Chondrocyte (in vitro differentiated cells): ENCODE data around the gene PCID2. TPM values are rescaled to one million over a fixed set of nuclear protein-coding genes. Genes with fewer than 3 reads are reported as not detected.

Source experiments
- DNase-seq: peaks from one replicate; pipeline ENCODE4 v3.0.0; 2021; ENCODE audit warnings: mixed read lengths, low spot score
- H3K27ac Mint-ChIP-seq: one replicate; pipeline ENCODE4 v1.8.0; 2021; ENCODE audit warnings: mild to moderate bottlenecking, moderate library complexity, mixed read lengths; ENCODE audit not compliant: unreplicated experiment
- H3K27me3 Mint-ChIP-seq: 2 replicates; pipeline ENCODE4 v1.8.0; 2021; ENCODE audit warnings: low read depth, mixed read lengths
- H3K36me3 Mint-ChIP-seq: 2 replicates; pipeline ENCODE4 v1.8.0; 2021; ENCODE audit warnings: low read depth, mixed read lengths
- H3K4me1 Mint-ChIP-seq: 2 replicates; pipeline ENCODE4 v1.8.0; 2021; ENCODE audit warnings: low read depth, mild to moderate bottlenecking, mixed read lengths
- H3K4me3 Mint-ChIP-seq: one replicate; pipeline ENCODE4 v1.8.0; 2021; ENCODE audit warnings: mild to moderate bottlenecking, moderate library complexity, mixed read lengths; ENCODE audit not compliant: unreplicated experiment
- H3K9me3 Mint-ChIP-seq: 2 replicates; pipeline ENCODE4 v1.8.0; 2021; ENCODE audit warnings: low read depth, mixed read lengths
- CTCF ChIP-seq: fragments of 200-600 bp; sonication (generic); IDR thresholded peaks from 2 replicates; pipeline ENCODE4 v1.5.0; 2021; ENCODE audit warnings: antibody characterized with exemption, mild to moderate bottlenecking, moderate library complexity
- total RNA-seq: library from RNA; stranded (reverse); gene quantifications from 3 replicates; pipeline ENCODE4 v1.2.1, GENCODE V29; 2021

The PCID2 gene
- total RNA-seq, 1 donor from 2014 or later, result 32.9 TPM

DNA sequence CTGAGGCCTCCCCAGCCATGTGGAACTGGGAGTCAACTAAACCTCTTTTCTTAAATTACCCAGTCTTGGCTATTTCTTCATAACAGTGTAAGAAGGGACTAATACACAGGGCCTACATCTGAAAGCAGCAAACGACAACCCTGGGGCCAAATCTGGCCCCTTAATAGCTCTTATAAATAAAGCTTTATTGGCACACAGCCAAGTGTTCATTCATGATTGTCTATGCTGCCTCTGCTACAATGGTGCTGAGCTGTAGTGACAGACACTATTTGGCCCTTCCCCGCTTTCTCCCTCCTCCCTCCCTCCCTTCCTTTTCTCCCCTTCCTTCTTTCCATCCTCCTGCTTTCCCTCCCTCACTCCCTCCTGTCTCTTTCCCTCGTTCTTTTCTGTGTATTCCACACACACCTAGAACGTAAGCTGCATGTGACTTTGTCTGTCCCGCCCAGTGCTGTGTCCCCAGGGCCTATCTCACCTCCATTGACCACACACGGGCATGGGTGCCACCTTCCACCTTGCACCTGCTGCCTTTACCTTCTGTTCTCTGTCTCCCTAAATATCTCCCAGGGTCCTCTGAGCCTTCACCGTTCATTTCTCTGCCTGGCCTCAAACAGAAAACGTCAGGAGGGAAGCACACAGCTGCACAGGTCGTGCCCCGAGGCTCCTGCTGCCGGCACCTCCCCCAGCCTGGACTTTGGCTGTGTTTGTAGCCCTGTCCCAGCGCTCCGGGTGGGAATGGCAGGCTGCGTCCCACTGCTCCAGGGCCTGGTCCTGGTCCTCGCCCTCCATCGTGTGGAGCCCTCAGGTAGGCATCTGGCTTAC lies 50.3 kb downstream of the PCID2 start, which contains the start of gene PROZ:
Gene PROZ, plus strand, starts transcription at position 720 of the 819 bp plus-strand sequence. Its CDS starts 13 bp downstream, at position 733.
- peaks cover 2% of the 10 kb centered on the region for H3K27me3 Mint-ChIP-seq
- no peaks in the 10 kb centered on the region for H3K9me3 Mint-ChIP-seq
- TF ChIP-seq CTCF, result no peak
- no peak for DNase-seq
- H3K36me3 Mint-ChIP-seq, result no peaks in the 10 kb centered on the region
- H3K27ac Mint-ChIP-seq, result no peak within 1 kb of the TSS
- peaks cover 8% of the 10 kb centered on the region for H3K4me1 Mint-ChIP-seq
- H3K4me3 Mint-ChIP-seq, result no peak within 1 kb of the TSS

- no peak for TF ChIP-seq CTCF
- DNase-seq, result no peak
- H3K4me3 Mint-ChIP-seq, result no peak overlapping the region
- no peak overlapping the region for H3K27ac Mint-ChIP-seq
- H3K9me3 Mint-ChIP-seq, result no peaks in the 10 kb centered on the region
- no peaks in the 10 kb centered on the region for H3K27me3 Mint-ChIP-seq
- peaks cover 13% of the 10 kb centered on the region for H3K4me1 Mint-ChIP-seq
- no peaks in the 10 kb centered on the region for H3K36me3 Mint-ChIP-seq
These were observed 51.1 kb downstream of the PCID2 start for GRCh38 chr13:113157206-113157928.

DNA sequence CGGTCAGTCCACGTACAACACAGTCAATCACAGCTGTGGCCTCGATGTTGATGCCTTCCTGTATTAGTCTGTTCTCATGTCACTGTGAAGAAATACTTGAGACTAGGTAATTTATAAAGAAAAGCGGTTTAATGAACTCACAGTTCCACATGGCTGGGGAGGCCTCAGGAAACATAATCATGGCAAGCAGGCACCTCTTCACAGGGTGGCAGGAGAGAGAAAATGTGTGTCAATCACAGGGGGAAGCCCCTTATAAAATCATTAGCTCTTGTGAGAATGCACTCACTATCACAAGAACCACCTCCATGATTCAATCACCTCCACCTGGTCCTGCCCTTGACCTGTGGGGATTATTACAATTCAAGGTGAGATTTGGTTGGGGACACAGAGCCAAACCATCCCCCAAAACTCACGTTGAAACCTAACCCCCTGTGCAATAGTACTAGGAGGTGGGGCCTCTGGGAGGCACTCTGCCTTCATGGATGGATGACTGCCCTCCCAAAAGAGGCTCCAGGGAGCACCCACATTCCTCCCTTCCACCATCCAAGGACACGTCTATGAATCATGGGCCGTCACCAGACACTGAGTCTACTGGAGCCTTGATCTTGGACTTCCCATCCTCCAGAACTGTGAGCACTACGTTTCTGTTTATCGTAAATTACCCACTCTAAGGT lies 52.4 kb downstream of the PCID2 start:
- H3K27me3 Mint-ChIP-seq, result no peaks in the 10 kb centered on the region
- H3K4me3 Mint-ChIP-seq, result no peak overlapping the region
- TF ChIP-seq CTCF, result no peak
- H3K36me3 Mint-ChIP-seq, result peaks cover under 1% of the 10 kb centered on the region
- no peak overlapping the region for H3K27ac Mint-ChIP-seq
- DNase-seq, result no peak
- H3K4me1 Mint-ChIP-seq, result peaks cover 17% of the 10 kb centered on the region
- no peaks in the 10 kb centered on the region for H3K9me3 Mint-ChIP-seq

DNA sequence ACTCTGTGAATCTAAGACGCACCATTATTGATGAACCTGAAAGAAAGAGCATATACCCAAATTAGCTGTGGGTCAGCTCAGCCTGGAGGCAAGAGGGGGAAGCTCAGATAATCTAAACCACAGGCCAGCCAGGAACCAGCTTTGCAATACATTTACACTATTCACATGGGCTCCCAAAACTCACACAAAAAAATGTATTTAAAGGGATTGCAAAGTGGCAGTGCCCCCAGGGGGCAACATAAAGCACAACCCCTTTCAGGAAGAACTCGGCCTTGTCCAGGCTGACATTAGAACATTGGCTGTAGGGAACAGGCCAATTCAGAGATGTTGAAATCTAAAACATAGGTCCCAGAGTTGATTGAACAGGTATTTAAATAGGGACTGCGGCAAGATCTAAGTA lies 53.3 kb downstream of the PCID2 start:
- Mint-ChIP-seq H3K4me1 (peaks cover 17% of the 10 kb centered on the region), H3K27ac (no peak overlapping the region), H3K9me3 (no peaks in the 10 kb centered on the region), H3K4me3 (no peak overlapping the region), H3K27me3 (no peaks in the 10 kb centered on the region), H3K36me3 (peaks cover 1% of the 10 kb centered on the region)
- TF ChIP-seq CTCF, result no peak
- DNase-seq, result no peak
